NCI-H2227 (cell line): Measurements from ENCODE around the gene STAMBP.
"Not testable (repeated sequence)": the region's sequence is repeated elsewhere in the genome, so short reads cannot be mapped to it uniquely, and the experiment has no call there.

Experiments
- DNase-seq: peaks from one replicate; lab custom pipeline; 2025; ENCODE audit not compliant: unreplicated experiment; lab: John Stamatoyannopoulos, UW

STAMBP gene

DNA sequence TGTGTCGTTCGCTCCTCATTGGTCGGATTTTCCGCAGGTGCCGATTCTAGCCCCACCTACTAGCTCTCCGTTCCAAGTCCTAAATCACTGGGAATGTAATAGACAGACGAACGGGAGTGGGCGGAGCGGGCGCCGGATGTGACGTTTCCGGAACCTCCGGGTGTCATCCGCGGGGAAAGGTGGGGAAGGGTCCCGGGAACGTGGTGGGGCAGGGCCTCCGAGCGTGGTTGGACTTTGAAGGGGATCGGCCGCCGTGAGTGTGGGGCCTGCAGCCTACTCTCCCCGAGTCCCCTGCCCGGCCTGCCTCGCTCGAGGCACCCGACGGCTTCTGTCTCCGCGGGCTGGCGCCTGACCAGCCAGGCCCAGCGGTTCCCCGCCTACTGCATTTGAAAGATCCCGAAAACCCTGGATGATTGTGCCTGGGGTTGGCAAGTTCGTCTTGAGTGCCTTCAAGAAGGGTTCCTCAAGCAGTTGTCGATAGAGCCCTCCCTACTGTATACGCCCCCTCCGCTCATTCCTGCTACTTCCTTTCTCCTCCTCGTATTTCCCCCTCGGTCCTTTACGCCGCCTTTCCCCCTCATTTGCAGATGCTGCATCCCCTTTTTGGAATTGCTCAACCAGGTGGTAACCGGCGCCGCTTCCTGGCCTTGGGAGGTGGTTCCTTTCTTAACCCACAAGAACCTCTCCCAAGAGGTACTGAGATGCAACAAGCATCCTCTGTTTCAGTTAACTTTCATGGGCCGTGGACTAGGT lies at the start of gene STAMBP:
Gene STAMBP, plus strand, starts transcription at position 144 of the 753 bp plus-strand sequence. CDS start 1,896 bp downstream, outside the sequence.
- DNase-seq: peak; percentile 98

DNA sequence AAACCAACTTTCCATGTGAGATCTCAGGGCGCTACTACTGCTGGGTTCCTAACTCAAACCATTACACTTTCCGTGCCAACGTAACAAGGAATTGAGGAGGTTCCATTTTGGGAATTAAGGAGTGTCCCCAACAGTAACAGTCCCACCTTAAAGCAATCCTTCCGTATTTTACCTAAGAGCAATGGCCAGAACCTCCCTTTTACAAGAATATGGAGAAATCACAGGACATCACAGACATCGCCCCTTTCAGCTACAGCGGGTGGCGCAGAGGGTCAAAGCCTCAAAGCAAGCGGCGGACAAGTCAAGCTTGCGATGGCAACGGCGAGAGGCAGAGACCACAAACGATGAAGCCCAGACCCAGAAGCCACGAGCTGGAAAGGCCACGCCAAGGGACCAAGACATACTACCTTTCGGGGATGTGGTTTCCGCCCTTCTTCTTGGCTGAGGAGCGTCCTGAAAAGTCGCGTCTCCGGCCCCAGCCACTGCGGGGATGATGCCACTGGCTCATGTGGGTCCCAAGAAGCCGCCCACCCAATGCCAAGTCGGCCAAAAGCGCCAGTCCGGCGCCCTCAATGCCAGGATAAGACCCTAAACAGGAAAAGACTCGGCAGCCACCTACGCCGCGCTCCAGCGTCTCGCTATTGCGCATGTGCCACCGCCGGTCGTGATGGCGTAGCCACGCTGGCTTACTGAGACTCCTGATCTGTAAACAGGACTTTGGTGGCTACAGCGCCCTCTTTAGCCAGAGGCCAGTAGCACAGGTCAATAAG lies 49.1 kb upstream of the STAMBP start, which contains the start of gene DUSP11:
Gene DUSP11, minus strand, starts transcription at position 637 of the 770 bp plus-strand sequence. Its CDS starts 129 bp downstream, at position 508.
- peak; percentile 97 for DNase-seq

GRCh38 chr2:73780237-73780582 lies 48.6 kb upstream of the STAMBP start:
- DNase-seq: no peak

DNA sequence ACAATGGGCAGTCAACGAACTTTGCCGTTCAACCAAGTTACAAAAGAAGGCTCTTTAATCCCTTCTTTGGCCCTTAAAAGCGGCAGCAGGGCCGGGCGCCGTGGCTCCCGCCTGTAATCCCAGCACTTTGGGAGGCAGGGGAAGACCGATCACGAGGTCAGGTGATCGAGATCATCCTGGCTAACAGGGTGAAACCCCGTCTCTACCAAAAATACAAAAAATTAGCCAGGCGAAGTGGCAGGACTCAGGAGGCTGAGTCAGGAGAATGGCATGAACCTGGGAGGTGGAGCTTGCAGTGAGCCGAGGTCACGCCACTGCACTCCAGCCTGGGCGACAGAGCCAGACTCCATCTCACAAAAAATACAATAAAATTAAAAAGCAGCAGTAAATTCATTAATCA lies 45.4 kb upstream of the STAMBP start:
- DNase-seq: not testable (repeated sequence)

- not testable (repeated sequence) for DNase-seq
These were observed 44.9 kb upstream of the STAMBP start, which contains the start of gene C2orf78 for GRCh38 chr2:73783883-73784282. C2orf78 (plus strand) TSS chr2:73784183; CDS start chr2:73784310, 127 bp downstream.

DNA sequence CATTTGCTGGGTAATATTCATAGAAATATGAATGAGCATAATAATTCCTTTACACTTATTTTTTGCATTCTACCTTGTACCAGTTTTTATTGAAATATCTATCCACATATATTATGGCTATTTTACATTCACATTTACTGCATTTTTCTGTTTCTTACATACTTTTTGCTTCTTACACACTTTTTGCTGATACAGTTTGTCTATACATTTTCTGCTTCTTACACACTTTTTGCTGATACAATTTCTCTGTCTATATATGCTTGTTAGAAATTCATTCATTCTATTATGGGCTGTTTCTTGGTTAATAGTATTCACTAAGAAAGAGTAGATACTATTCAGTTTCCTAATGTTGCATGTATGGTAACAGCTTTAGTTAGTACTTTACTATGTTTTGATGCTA lies 16.9 kb upstream of the STAMBP start:
- no peak for DNase-seq

DNA sequence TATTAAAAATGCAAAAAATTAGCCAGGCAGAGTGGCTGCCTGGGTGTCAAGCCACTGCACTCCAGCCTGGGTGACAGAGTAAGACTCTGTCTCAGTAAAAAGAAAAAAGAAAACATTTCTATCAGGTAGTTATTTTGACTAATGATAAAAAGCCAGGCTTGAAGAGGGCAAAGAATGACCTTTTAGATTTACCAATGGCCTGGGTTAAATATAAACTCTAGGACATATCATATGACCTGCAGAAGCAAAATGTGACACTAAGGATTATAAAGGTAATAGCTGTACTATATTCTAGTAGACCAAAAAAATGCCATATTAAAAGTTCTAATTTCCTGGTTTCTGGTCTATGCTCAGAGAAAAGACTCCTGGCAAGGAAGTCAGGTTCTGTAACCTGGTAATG lies 16.1 kb upstream of the STAMBP start:
- DNase-seq: no peak

DNA sequence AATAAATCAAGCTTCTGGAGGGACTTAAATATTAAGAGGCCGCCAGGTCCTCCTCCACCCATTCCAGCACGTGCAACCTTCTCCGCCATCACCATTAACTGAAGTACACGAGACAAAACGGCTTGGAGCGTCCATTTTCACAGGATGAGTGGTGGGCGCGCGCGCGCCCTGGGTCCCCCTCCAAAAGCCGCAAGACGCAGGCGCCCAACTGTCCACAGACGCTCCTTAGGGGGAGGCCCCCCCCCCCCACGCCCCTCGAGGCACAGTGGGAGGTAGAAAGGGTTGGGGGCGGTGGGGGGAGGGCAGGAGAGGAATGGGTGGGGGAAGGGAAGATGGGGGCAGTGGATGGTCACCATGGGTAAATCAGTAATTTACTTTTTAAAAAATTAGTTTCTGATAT lies 10.5 kb upstream of the STAMBP start:
- no peak for DNase-seq

GRCh38 chr2:73821227-73821626 lies 7.5 kb upstream of the STAMBP start:
- DNase-seq: no peak

DNA sequence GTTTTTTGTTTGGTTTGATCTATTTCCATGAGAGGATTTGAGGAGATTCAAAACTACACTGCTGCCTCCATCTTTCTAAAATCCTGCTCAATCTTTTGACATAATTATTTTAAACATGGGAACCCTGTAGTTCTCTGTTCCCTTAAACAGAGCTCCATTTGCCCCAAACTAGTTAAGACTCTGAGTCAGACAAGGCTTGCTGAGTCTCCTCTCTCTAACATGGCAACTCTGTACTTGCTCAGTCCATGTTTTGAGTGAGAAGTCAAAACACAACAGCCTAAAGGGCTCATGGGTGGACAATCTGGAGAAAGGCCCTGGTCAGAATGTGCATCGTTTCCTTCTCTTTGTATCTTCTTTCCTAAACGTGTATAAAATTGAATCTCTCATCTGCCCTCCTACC lies 7.1 kb upstream of the STAMBP start:
- no peak for DNase-seq

GRCh38 chr2:73822276-73822675 lies 6.5 kb upstream of the STAMBP start:
- DNase-seq: no peak

- DNase-seq: no peak
These were observed 5.8 kb upstream of the STAMBP start for GRCh38 chr2:73822991-73823390.

DNA sequence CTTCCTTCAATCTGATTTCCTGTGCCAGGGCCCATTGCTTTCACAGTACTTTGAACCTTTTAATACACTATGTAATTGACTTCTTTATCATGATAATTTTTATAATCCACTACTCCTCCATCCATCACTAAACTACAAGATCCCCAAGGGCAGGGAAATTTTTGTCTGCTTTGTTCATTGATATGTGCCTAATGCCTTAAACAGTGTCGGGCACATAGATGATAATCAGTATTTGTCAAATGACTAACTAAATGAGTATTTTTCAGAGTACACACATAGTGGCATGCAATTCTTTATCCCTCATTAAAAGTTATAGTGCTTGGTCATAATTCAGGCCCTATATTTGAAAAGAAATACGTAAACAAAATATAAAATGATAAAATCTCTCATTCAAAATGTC lies 5.3 kb upstream of the STAMBP start:
- DNase-seq: no peak

DNA sequence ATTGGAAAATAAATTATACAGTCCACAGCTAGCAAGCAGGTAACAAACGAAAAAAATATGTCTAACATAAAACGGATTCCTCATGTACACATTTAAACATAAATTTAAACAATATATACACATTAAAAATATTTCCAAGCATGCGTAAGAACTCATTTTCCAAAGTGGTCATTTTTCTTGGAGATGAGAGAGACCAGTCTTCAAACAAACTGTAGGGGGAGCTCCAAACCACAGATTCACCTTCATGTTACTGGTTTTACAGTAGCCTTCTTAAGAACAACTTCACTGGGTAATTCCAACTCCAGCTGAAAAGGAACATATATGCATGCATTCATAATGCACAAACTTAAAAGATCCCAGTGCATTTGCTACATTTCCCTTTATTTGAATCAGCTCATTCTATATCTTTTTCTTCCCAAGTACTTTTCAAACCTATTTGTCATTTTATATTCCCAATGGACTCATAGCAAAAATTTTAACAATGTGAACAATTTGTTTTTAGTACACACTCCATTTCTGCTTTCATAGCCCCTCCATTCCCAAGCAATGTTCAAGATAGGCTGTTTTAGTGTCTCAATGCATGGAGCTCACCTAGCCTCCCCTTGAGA lies 4.7 kb upstream of the STAMBP start:
- DNase-seq: peak; percentile 76

DNA sequence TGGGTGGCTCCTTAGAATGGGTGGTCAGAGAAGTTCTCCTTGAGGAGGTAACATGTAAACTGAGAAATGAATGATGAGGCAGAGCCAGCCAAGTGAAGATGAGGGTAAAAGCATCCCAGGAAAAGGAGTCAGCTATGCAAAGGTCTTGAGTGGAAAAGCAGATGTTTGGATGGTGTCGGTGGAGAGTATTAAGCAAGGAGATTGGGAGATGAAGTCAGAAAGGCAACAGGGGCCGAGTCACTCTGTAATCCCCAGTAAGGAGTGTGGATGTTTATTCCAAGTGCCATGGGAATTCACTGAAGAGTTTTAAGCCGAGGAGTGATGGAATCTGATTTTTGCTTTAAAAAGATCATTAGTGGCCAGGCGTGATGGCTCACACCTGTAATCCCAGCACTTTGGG lies 3.4 kb upstream of the STAMBP start:
- no peak for DNase-seq

DNA sequence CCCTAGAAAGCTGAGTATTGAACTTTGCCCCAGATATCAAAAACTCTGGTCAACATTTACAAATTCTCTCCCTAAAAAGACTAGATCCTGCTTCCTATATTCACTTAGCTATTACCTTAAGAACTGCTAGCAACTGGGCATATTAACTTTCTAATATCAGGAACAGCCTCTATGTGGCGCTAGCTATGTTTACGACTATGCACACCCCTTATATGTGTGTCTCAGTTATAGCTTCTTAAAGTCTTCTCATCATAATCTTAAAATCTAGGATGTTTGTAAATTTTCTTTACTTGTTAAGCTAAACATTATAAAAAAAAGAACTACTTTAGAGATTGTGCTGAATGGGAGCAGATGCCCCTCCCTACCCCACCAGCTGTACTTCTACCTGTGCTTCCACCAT lies 1.7 kb upstream of the STAMBP start:
- no peak for DNase-seq

DNA sequence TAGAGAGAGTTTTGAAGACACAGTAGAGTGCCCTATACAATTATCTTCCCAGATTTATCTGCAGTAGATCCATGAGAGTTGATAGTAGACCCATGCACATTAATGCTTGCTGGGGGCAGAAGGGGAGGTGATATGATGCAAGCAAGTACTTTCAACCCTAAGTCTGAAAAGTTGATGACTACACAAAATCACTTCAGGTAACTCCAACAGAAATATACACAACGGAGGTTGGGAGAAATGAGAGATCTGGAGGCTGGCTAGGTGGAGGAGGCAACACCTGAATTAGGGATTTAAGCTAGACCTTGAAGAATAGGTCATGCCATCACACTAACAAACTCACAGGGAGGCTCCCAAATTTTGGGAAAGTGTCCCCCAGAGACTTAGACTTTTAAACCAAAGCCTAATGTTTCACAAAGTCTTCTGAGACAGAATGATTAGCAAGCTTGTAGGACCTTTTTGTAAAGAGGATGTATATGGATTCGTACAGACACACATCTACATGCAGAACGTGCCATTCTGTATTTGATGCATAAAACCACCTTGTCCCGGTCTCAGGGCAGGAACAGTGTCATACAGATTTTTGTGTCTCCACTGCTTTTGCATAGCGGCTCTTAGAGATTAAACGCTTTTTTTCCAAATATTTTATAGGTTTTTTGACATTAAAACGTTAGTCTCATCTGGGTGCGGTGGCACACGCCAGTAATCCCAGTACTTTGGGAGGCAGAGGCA lies 937 bp upstream of the STAMBP start:
- DNase-seq: no peak

DNA sequence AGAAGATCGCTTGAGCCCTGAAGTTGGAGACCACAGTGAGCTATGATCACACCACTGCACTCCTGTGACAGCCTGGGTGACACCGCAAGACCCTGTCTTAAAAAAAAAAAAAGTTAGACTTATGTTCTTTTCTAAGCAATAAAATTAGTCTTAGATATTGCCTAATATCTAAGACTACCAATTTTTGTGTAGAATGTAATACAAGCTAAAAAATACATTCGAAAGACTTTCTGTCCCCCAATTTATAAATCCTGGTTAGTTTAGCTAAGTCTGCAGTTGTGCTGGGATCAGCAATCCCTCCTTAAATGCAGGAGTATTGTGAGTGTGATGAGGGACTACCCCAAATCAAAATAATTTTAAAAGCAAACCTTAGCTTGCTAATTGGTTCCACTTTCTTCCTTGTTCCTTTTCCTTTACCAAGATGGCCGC lies 358 bp upstream of the STAMBP start:
- DNase-seq: no peak

GRCh38 chr2:73830871-73831401 lies 2.2 kb downstream of the STAMBP start:
- DNase-seq: peak; percentile 28

DNA sequence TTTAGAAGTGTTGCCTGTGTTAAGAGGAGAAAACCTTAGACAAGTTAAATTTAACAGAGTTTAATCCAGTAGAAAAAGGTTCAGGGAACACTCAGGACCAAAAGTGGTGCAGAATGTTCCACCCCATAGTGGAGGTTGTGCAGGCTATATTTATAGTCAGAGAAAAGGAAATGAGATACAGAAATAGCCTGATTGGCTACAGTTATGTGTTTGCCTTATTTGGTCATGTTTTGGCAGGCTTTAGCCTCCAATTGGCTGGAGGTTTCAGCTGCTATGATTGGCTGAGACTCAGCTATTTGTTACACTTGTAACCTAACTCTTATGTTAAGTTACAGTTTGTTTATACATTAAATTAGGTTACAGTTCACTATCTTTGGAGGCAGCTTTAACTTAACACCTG lies 4.2 kb downstream of the STAMBP start:
- no peak for DNase-seq
